GM12878 (cell line): ENCODE measurements around the gene LRP5. TPM values are rescaled to one million over a fixed set of nuclear protein-coding genes. Genes with fewer than 3 reads are reported as not detected.

ENCODE experiments used
- ATAC-seq: fragments of 200-7000 bp; cut with Tn5 transposase; 3 replicates; pipeline ENCODE4 v1.9.1; 2020; ENCODE audit warnings: mild to moderate bottlenecking, moderate library complexity
- BruUV-seq: library from RNA; stranded (reverse); fragments of 400-500 nt; replicated peaks from 2 replicates; lab custom pipeline; 2021; lab: Mats Ljungman, UMichigan
- CTCF ChIA-PET: fragments of 300-600 bp; sonication (Branson Sonifier 250); formaldehyde crosslinking; extraction: SDS; loops from one replicate; lab custom pipeline; 2021; ENCODE audit warnings: inconsistent platforms; lab: Yijun Ruan, JAX
- POLR2A ChIA-PET: fragments of 350-600 bp; formaldehyde crosslinking; extraction: SDS; loops from one replicate; lab custom pipeline; 2021; ENCODE audit warnings: inconsistent platforms; lab: Charles Lee
- RAD21 ChIA-PET: fragments of 300-600 bp; sonication (Branson Sonifier 250); formaldehyde crosslinking; loops from one replicate; lab custom pipeline; 2023; ENCODE audit warnings: antibody characterized with exemption; ENCODE audit not compliant: unreplicated experiment; lab: Charles Lee
- SMC1A ChIA-PET: fragments of 300-600 bp; sonication (Branson Sonifier 250); formaldehyde crosslinking; loops from one replicate; lab custom pipeline; 2023; ENCODE audit not compliant: unreplicated experiment, uncharacterized antibody; lab: Charles Lee
- DNase-seq: peaks from one replicate; pipeline ENCODE4 v3.0.0-alpha.2; 2011; ENCODE audit warnings: low read depth, low spot score
- FAIRE-seq: peaks from 3 replicates; lab custom pipeline; 2011; peaks lifted over from hg19 to GRCh38; lab: Jason Lieb, UNC
- H2AFZ ChIP-seq: 2 replicates; pipeline ENCODE4 v1.6.0; 2011; ENCODE audit warnings: low read depth, low read length, control low read depth; ENCODE audit not compliant: control insufficient read depth
- H3K27ac ChIP-seq: 2 replicates; pipeline ENCODE4 v1.5.1; 2011; ENCODE audit warnings: control low read depth; ENCODE audit not compliant: control insufficient read depth, insufficient read depth
- H3K27me3 ChIP-seq, 2 experiments: replicated peaks in 1 of 2; 2 replicates each; pipeline versions ENCODE4 v1.6.0 to v1.6.1; 2011; ENCODE audit warnings: low read length in 1 of 2; ENCODE audit not compliant: control insufficient read depth in 2 of 2, insufficient read depth in 2 of 2
- H3K36me3 ChIP-seq, 2 experiments: 2 replicates each; pipeline ENCODE4 v1.5.1; 2011; ENCODE audit warnings: low read length in 1 of 2; ENCODE audit not compliant: control insufficient read depth in 2 of 2, insufficient read depth in 2 of 2
- H3K4me1 ChIP-seq: 2 replicates; pipeline ENCODE4 v1.6.1; 2011; ENCODE audit warnings: mild to moderate bottlenecking, low read length, moderate library complexity, mixed read lengths; ENCODE audit not compliant: control insufficient read depth, insufficient read depth
- H3K4me2 ChIP-seq: 2 replicates; pipeline ENCODE4 v1.6.0; 2011; ENCODE audit warnings: control low read depth; ENCODE audit not compliant: control insufficient read depth, insufficient read depth
- H3K4me3 ChIP-seq: fragments of 200-600 bp; sonication (generic); 2 replicates; pipeline ENCODE4 v1.5.1; 2016
- H3K79me2 ChIP-seq: 2 replicates; pipeline ENCODE4 v1.6.0; 2011; ENCODE audit warnings: low read length; ENCODE audit not compliant: control insufficient read depth, insufficient read depth
- H3K9ac ChIP-seq: 2 replicates; pipeline ENCODE4 v1.8.0; 2011; ENCODE audit warnings: low read length, control low read depth, mixed read lengths; ENCODE audit not compliant: control insufficient read depth, insufficient read depth
- H3K9me3 ChIP-seq: replicated peaks from 3 replicates; pipeline ENCODE4 v1.5.1; 2011; ENCODE audit warnings: mild to moderate bottlenecking, low read length; ENCODE audit not compliant: control insufficient read depth, insufficient read depth
- H4K20me1 ChIP-seq: 2 replicates; pipeline ENCODE4 v1.6.0; 2011; ENCODE audit not compliant: control insufficient read depth, insufficient read depth
- ASH2L ChIP-seq: fragments of 300-600, 200-600 bp; sonication (generic); IDR thresholded peaks from 2 replicates; pipeline ENCODE4 v1.6.1; 2017; ENCODE audit warnings: low read depth, mild to moderate bottlenecking, borderline replicate concordance
- CBFB ChIP-seq: IDR thresholded peaks from 2 replicates; pipeline ENCODE4 v1.6.1; 2016; ENCODE audit warnings: antibody characterized with exemption, low read depth
- CEBPB ChIP-seq, 2 experiments: fragments of 150-350 bp in 1 of 2; IDR thresholded peaks; 2 replicates each; pipeline ENCODE4 v1.6.1; 2012 to 2014; ENCODE audit warnings: low read depth in 2 of 2, low read length in 2 of 2, borderline replicate concordance in 1 of 2, inconsistent platforms in 1 of 2
- CREB1 ChIP-seq: IDR thresholded peaks from 2 replicates; pipeline ENCODE4 v1.6.1; 2012; ENCODE audit warnings: low read depth, mild to moderate bottlenecking, inconsistent platforms
- EGR1 ChIP-seq, 2 experiments: IDR thresholded peaks; 1 replicate in 1 of 2; 2 replicates in 1 of 2; pipeline ENCODE4 v1.6.1; 2011 to 2012; ENCODE audit warnings: low read depth in 2 of 2, low read length in 2 of 2, borderline replicate concordance in 1 of 2, mild to moderate bottlenecking in 1 of 2, moderate library complexity in 1 of 2
- EP300 ChIP-seq, 2 experiments: fragments of 150-350 bp in 1 of 2; IDR thresholded peaks; 2 replicates each; pipeline ENCODE4 v1.6.1; 2011 to 2012; ENCODE audit warnings: low read depth in 2 of 2, low read length in 2 of 2, borderline replicate concordance in 1 of 2, improper control_type of control experiment in 1 of 2, inconsistent platforms in 1 of 2; ENCODE audit not compliant: control insufficient read depth in 1 of 2
- ETV6 ChIP-seq, 2 experiments: fragments of 450-650 bp in 1 of 2; IDR thresholded peaks in 1 of 2; conservative IDR thresholded peaks in 1 of 2; 2 replicates each; pipeline ENCODE4 v1.6.1; 2014; ENCODE audit warnings: antibody characterized with exemption in 1 of 2, borderline replicate concordance in 1 of 2, low read depth in 1 of 2, mild to moderate bottlenecking in 1 of 2, moderate library complexity in 1 of 2
- FOS ChIP-seq: IDR thresholded peaks from 3 replicates; pipeline ENCODE4 v1.6.1; 2011; ENCODE audit warnings: borderline replicate concordance; ENCODE audit not compliant: insufficient read length; ENCODE audit errors: extremely low read depth
- FOXK2 ChIP-seq: fragments of 450-650 bp; IDR thresholded peaks from 2 replicates; pipeline ENCODE4 v1.6.1; 2017; ENCODE audit warnings: mild to moderate bottlenecking, moderate library complexity
- JUNB ChIP-seq: IDR thresholded peaks from 2 replicates; pipeline ENCODE4 v1.6.1; 2016; ENCODE audit warnings: antibody characterized with exemption, mild to moderate bottlenecking
- MEF2B ChIP-seq: fragments of 450-650 bp; IDR thresholded peaks from 2 replicates; pipeline ENCODE4 v1.6.1; 2018; ENCODE audit warnings: mild to moderate bottlenecking, moderate library complexity; ENCODE audit not compliant: partially characterized antibody, poor library complexity, severe bottlenecking
- NFXL1 ChIP-seq: fragments of 450-650 bp; IDR thresholded peaks from 2 replicates; pipeline ENCODE4 v1.6.1; 2017; ENCODE audit warnings: antibody characterized with exemption, mild to moderate bottlenecking, borderline replicate concordance
- PAX8 ChIP-seq: fragments of 450-650 bp; IDR thresholded peaks from 2 replicates; pipeline ENCODE4 v1.6.1; 2017; ENCODE audit warnings: mild to moderate bottlenecking, moderate library complexity
- POU2F2 ChIP-seq: IDR thresholded peaks from 3 replicates; pipeline ENCODE4 v1.6.1; 2011; ENCODE audit warnings: low read depth, mild to moderate bottlenecking, low read length, borderline replicate concordance
- RELB ChIP-seq: fragments of 450-650 bp; IDR thresholded peaks from 2 replicates; pipeline ENCODE4 v1.6.1; 2017; ENCODE audit warnings: low read depth, mild to moderate bottlenecking, moderate library complexity
- TCF3 ChIP-seq: IDR thresholded peaks from 2 replicates; pipeline ENCODE4 v1.6.1; 2012; ENCODE audit warnings: low read depth, mild to moderate bottlenecking, low read length, borderline replicate concordance; ENCODE audit not compliant: insufficient read depth
- USF1 ChIP-seq: IDR thresholded peaks from 2 replicates; pipeline ENCODE4 v1.6.1; 2011; ENCODE audit warnings: borderline replicate concordance, low read depth, mild to moderate bottlenecking, moderate library complexity, mixed read lengths, low read length; ENCODE audit not compliant: insufficient read depth; ENCODE audit errors: extremely low read length
- YY1 ChIP-seq: IDR thresholded peaks from 2 replicates; pipeline ENCODE4 v1.6.1; 2011; ENCODE audit warnings: low read depth, mild to moderate bottlenecking, low read length
- WGBS: methylation state at CpG from one replicate; pipeline ENCODE4 v1.1.6; 2016; ENCODE audit warnings: low lambda C conversion rate; ENCODE audit not compliant: insufficient replicate concordance, insufficient coverage; ENCODE audit errors: missing lambda C conversion rate; 5-methylcytosine and 5-hydroxymethylcytosine counted together
- in situ Hi-C: fragments of 300-500 bp; cut with MboI; formaldehyde crosslinking; loops from 9 replicates; pipeline ENCODE4 v1.14.3; 2018; ENCODE audit warnings: mixed read lengths
- intact Hi-C: fragments of 100-400 bp; cut with micrococcal nuclease; formaldehyde crosslinking; loops from one replicate; pipeline ENCODE4 v1.14.2; 2022; ENCODE audit not compliant: unreplicated experiment
- polyA plus RNA-seq, 11 experiments: library from polyadenylated mRNA; depleted of rRNA in 4 of 11; unstranded in 6 of 11; stranded (reverse) in 5 of 11; fragments of >200 nt; fragmentation: Nextera tagmentation in 4 of 11; fragmentation: Illumina TruSeq in 1 of 11; extraction: Ambion mirVana in 4 of 11; extraction: Trizol in 1 of 11; gene quantifications; 1 replicate in 1 of 11; 2 replicates in 10 of 11; pipeline versions ENCODE4 v1.2.1 to v1.2.3, GENCODE V29; 2011 to 2016; ENCODE audit warnings: inconsistent platforms in 2 of 11, missing spikeins in 2 of 11, low read depth in 1 of 11
- total RNA-seq, 4 experiments: library from RNA; depleted of rRNA in 3 of 4; stranded (reverse); fragments of >200 nt in 3 of 4; fragmentation: Illumina TruSeq in 1 of 4; extraction: Trizol in 1 of 4; gene quantifications; 2 replicates each; pipeline versions ENCODE4 v1.2.1 to v1.2.3, GENCODE V29; 2013 to 2021

Gene LRP5
- total and polyA plus RNA-seq, 10 of the 15 experiments (the other 5 are each of a cell fraction or from before 2014, with no cell fraction given) = 0.37 to 34.0 (median 6.6) TPM

- peaks cover 54% of the 10 kb centered on the region for H3K79me2 ChIP-seq
- no peak for DNase-seq
- H3K9ac ChIP-seq = peak within 1 kb of the TSS; percentile 95
- peak within 1 kb of the TSS; percentile 98 for H3K4me2 ChIP-seq
- SMC1A ChIA-PET = interaction anchor here (1.1 to 1.7 kb wide), 5 partner anchors 28 to 62 kb away, joined by 3 to 5 read pairs (median 4); no protein-coding TSS in a partner anchor
- intact Hi-C loops (loop anchor here (5.0 kb wide), 1 partner anchor 194 kb away; no protein-coding TSS in a partner anchor), in situ Hi-C loops (no loop called here)
- peak within 1 kb of the TSS; percentile 97 for H3K27ac ChIP-seq
- FAIRE-seq = peak; percentile 18
- H3K4me3 ChIP-seq = peak within 1 kb of the TSS; percentile 91
- RAD21 ChIA-PET = interaction anchor here (0.5 to 1.4 kb wide), 7 partner anchors 33 to 1867 kb away, joined by 3 to 7 read pairs (median 3); no protein-coding TSS in a partner anchor
- CTCF ChIA-PET = interaction anchor here (1.7 kb wide), 1 partner anchor 12 kb away, joined by 5 read pairs; no protein-coding TSS in a partner anchor
- peak within 1 kb of the TSS; percentile 99 for H2AFZ ChIP-seq
- under 1% methylated on average over 49 of the region's 92 CpGs for WGBS
- POLR2A ChIA-PET = interaction anchor here (0.5 to 1.0 kb wide), 6 partner anchors 30 to 1011 kb away, joined by 3 to 6 read pairs (median 4); no protein-coding TSS in a partner anchor
- no peaks in the 10 kb centered on the region; a peak in 1 of 4 replicates for H3K36me3 ChIP-seq
- peak; percentile 46 for ATAC-seq
- peaks cover 2% of the 10 kb centered on the region; the same call in 1 of the 2 replicates for H3K4me1 ChIP-seq
- no peaks in the 10 kb centered on the region for H3K27me3 ChIP-seq
- no TSS peak for BruUV-seq
- H4K20me1 ChIP-seq = peaks cover 13% of the 10 kb centered on the region
- no peaks in the 10 kb centered on the region for H3K9me3 ChIP-seq
- TF ChIP-seq TCF3 (no peak), FOXK2 (no peak), MEF2B (no peak), ASH2L (0 out of 2 replicates have a peak, but pooled peaks have one; percentile 40), EP300 (IDR thresholded peaks at IDR 0.05; ENCODE audit: borderline replicate concordance in 1 of 2, control insufficient read depth in 1 of 2, low read depth in 2 of 2, low read length in 2 of 2) (no peak), USF1 (no peak), PAX8 (no peak), CREB1 (no peak), EGR1 (IDR thresholded peaks at IDR 0.05; ENCODE audit: borderline replicate concordance in 1 of 2, low read depth in 2 of 2, low read length in 2 of 2) (no peak), RELB (no peak), POU2F2 (no peak; the same call in 2 of the 3 replicates), CEBPB (IDR thresholded peaks at IDR 0.05; ENCODE audit: borderline replicate concordance in 1 of 2, low read depth in 2 of 2, low read length in 2 of 2) (no peak), NFXL1 (no peak), FOS (no peak), CBFB (no peak), YY1 (peak; percentile 93), ETV6 (conservative IDR thresholded peaks at IDR 0.05 in 1 of 2, IDR thresholded peaks at IDR 0.05 in 1 of 2; ENCODE audit: borderline replicate concordance in 1 of 2, low read depth in 1 of 2) (no peak), JUNB (no peak)
Observed at GRCh38 chr11:68460741-68461574, 148.6 kb downstream of the LRP5 start, which contains the start of gene PPP6R3. PPP6R3 (plus strand) TSS chr11:68460752; CDS start chr11:68537665, 76,913 bp downstream.
